GM21825 (cell line): ENCODE data around the gene ZNF850.
"Not testable (repeated sequence)": the region's sequence is repeated elsewhere in the genome, so short reads cannot be mapped to it uniquely, and the experiment has no call there.

Source experiments
- ATAC-seq: cut with Tn5 transposase; IDR thresholded peaks from one replicate; pipeline ENCODE4 v1.9.1; 2021; ENCODE audit warnings: mild to moderate bottlenecking, moderate library complexity; ENCODE audit not compliant: unreplicated experiment

The ZNF850 gene

DNA sequence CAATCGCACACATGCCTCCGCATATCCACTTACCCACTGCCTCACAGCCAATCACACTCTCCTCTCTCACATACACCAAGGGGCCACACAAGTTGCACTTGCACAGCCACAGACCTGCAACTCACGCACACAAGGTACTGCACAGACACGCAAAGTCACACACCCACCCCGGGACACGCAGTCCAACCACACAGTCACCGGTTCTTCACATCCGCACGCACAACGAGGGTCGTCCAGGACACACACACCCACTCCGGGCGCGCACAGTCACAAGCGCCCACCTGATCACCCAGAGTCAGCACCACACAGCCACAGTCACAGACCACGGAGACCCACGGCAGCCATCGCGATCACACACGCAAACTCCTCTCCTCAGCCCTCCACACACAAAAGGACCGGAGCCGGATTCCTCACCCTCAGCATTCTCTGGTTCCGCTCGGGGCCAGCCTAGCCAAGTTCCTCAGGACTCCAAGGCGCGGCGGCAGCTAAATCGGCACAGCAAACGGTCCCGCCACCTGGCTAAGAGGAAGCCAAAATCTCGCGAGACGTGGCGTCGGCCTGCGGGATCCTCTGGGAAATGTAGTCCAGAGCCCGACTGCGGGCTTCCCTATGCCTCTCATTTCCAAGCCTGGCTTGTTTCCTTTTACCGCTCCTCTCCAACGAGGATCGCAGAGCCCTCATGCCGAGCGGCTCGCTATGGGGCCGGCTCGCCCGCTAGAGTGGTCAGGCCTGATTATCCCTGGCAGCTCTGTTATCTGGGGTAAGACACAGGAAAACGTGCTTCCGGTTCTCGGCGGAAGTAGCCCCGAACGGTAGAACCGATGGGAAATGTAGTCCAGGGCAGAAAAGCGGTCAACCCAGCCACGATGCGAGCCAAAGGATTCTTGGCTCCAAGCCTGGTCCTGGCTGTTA, at the start of gene ZNF850:
TSS of gene ZNF850 (minus strand) at position 497 of the 912 bp plus-strand sequence. CDS start 10,201 bp downstream, outside the sequence.
- peak; percentile 88 for ATAC-seq

DNA sequence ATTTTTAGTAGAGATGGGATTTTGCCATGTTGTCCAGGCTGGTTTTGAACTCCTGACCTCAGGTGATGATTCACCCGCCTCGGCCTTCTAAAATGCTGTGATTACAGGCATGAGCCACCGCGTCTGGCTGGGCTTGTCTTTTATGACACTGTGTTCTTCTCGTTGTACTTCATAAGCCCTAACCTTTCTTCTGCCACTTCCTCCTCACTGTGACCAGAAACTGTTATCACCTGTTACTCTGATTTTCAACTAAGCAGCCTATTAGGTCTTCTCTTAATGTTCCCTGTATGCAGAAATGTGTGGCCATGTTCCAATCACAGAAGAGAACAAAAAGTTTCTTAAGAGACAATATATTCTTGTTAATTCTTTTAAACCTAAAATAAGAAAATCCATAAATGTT, 49.2 kb upstream of the ZNF850 start:
- no peak for ATAC-seq

DNA sequence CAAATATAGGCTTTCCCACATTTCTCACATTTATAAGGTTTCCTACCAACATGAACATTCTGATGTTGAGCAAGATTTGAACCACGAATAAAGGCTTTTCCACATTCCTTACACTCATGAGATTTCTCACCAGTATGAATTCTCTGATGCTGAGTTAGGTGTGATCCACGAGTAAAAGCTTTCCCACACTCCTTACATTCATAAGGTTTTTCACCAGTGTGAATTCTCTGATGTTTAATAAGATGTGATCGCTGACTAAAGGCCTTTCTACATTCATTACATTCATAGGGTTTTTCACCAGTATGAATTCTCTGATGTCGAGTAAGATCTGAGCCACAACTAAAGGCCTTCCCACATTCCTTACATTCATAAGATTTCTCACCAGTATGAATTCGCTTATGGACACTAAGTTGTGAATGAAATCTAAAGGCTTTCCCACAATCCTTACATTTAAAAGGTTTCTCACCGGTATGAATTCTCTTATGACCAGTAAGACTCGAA, 46.6 kb upstream of the ZNF850 start:
- ATAC-seq, result no peak

DNA sequence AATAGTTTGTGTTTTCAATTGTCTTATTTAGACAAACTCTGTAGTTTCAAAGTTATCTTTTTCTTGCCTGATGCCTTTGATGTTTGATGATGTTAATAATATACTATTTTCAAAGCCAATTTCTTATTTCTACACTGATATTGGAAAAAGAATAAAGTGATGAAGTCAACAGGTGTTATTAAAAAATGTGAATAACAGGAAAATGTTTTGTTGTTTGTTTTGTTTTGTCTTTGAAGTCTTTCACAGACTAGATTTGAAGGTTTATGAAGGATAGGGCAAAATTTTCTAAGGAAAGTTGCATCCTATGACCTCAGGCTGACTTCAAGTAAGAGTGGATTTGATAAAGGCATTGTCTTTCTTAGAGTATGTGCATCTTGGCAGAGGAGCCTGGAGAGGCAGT, 34.4 kb upstream of the ZNF850 start:
- ATAC-seq, result no peak

DNA sequence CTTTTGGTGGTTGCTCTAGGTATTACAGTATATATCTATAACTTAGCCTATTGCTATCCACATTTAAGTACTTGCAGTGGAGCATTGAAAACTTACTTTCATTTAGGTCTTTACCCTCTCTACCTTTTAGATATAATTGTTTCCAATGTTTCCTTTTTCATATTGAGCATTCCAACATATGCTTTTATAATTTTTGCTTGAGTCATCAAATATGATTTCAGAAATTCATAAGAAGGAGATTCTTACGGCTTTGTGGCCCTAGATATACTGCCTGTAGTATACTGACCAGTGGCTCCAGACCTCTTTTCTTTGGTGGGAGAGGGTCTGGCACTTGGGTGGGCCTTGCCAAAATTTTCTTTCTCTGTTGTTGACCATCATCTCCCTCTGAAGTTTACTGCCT, 32.8 kb upstream of the ZNF850 start:
- no peak for ATAC-seq

DNA sequence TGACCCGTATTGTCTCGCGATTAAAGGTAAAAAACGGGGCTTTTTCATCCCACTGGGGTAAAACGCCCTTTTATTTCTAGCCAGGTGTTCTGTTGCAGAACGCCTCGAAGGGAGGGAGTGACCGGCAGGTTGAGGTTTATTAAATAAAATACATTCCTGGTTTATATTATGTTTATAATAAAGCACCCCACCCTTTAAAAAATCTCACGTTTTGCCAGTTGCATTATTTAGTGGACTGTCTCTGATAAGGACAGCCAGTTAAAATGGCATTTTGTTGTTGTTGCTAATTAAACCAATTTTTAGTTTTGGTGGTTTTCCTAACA, 25.1 kb upstream of the ZNF850 start:
- no peak for ATAC-seq

DNA sequence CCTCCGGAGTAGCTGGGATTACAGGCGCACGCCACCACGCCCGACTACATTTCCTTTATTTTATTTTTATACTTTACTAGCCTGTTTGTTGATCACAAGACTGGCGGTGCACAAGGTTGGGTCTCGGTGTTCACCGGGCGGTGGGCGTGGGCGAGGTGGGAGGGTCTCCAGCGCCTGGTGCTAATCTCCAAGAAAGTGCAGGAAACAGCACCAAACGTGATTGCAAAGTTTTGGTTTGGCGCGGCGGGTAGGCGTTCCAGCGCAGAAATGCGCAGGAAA, 24.0 kb upstream of the ZNF850 start:
- ATAC-seq, result no peak

DNA sequence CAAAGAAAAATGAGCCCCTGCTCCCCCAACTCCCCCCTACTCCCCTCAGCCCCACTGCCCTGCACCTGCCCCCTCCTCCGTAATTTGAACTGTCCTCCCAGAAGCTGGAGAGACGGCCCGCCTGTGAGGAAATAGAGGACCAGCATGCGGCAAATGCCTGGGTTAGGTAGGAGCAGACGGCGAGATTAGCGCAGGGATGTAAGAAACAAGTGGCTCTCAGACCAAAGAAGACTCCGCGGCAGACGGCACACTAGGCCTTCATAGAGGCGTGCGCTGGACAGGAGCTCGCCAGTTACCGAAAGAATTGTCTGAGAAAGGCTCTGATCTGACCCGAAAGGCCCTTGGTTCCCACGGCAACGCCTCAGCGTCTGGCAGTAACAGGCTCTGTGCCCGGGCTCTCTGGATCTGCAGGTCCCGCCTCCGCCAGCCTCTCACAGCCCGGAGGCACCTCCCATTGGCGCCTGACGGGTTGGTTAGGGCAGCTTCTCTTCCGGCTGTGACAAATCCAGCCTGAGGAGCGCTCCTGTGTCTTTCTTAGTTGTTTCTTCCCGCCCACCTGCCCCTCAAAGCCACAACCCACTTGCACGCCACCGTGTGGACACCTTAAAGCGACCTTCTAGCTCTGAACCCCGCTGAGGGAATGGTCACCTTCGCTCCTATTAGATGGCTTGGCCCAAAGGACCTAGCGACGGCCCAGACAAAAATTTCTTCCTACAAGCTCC, 19.0 kb upstream of the ZNF850 start:
- not testable (repeated sequence) for ATAC-seq

DNA sequence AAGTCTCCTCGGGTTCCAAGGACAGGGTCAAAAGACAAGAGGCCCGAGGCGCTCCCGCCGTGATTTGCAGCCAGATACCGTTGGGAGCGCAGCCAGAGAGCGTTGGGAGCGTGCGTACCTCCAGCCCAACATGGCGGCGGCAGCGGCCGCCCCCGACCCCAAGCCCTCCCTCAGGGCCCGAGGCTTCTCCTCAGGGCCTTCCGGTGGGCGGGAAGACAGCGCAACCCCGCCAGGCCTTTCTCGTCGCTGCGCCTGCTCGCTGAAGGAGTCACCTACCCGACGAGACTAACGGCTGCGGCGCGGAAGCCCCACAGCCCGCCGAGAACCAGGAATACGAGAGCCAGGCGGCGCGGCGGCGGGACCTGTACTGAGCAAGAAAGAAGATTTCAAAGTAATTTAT, 3.2 kb upstream of the ZNF850 start:
- no peak for ATAC-seq

DNA sequence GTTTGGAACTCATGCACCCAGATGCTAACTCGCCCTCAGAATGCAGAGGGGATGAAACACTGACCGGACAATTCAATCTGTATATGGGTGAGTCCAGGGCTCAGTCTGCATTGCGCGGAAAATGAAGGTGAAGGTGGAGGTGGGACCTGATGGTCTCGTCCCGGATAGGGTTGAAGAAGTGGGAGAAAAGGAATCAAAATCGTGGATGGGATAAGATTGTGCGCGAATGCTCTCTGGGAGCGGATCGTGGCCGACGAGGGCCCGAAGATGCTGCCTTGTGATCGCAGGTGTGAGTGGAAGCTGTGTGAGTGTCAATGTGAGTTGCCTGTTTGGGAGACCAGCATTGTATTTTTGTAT, 594 bp upstream of the ZNF850 start:
- no peak for ATAC-seq

DNA sequence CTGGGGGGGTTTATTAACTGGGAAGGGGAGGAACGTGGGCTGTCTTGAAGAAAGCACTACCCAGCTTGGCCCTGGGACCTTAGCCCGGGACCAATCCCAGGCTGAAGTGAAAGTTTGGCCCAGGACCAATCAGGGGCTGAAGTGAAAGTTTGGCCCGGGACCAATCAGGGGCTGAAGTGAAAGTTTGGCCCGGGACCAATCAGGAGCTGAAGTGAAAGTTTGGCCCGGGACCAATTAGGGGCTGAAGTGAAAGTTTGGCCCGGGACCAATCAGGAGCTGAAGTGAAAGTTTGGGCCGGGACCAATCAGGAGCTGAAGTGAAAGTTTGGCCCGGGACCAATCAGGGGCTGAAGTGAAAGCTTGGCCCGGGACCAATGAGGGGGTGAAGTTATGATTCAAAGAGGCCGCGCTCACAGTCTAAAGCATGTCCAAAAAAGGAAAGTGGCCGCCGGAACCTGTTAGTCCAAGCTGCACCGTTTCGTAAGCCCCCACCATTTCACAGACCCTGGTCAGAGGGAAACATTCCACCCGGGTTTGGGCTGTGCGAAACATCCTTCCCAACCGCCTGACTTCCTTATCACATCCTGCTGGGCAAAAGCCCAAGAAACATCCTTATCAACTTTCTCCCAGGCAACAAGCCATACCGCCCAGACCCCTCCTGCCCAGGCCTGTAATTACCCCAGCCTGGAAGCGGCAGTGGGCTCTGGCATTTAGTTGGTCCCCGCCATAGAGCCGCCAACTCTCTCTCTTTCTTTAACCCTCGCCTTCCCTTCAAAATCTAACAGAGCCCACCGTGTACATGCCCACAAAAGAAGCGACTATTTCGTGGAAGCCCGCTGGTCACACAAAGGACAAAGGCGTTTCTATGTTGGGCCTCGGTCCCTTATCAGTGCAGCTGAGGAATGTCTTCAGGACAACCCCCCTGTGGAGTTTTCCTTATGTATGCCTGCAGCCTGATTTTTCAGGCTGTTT, 1.1 kb downstream of the ZNF850 start:
- no peak for ATAC-seq

DNA sequence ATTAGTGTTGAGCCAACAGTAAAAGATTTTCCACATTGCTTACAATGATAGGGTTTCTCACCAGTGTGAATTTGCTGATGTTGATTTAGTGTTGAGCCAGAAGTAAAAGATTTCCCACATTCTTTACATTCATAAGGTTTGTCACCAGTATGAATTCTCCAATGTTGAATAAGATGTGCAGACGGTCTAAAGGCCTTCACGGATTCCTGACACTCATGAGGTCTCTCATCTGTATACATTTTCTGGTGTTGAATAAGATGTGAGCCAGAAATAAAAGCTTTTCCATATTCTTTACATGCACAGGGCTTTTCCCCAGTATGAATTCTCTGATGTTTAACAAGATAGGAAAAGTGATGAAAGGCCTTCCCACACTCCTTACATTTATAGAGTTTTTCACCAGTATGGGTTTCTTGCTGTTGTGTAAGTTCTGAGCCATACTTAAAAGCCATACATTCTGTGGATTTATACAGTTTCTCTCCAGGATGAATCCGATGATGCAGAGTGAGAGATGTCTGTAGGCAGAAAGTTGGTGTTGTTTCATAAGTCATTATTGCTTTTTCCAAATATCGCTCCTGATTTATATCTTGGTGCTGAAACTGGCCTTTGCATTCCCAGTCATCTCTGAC, 22.4 kb downstream of the ZNF850 start:
- ATAC-seq, result no peak

DNA sequence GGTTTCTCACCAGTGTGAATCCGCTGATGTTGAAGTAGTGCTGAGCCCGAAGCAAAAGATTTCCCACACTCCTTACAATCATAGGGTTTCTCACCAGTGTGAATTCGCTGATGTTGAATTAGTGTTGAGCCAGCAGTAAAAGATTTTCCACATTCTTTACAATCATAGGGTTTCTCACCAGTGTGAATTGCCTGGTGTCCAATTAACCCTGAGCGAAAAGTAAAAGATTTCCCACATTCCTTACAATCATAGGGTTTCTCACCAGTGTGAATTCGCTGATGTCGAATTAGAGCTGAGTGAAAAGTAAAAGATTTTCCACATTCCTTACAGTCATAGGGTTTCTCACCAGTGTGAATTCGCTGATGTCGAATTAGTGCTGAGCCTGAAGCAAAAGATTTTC, 23.0 kb downstream of the ZNF850 start:
- not testable (repeated sequence) for ATAC-seq

DNA sequence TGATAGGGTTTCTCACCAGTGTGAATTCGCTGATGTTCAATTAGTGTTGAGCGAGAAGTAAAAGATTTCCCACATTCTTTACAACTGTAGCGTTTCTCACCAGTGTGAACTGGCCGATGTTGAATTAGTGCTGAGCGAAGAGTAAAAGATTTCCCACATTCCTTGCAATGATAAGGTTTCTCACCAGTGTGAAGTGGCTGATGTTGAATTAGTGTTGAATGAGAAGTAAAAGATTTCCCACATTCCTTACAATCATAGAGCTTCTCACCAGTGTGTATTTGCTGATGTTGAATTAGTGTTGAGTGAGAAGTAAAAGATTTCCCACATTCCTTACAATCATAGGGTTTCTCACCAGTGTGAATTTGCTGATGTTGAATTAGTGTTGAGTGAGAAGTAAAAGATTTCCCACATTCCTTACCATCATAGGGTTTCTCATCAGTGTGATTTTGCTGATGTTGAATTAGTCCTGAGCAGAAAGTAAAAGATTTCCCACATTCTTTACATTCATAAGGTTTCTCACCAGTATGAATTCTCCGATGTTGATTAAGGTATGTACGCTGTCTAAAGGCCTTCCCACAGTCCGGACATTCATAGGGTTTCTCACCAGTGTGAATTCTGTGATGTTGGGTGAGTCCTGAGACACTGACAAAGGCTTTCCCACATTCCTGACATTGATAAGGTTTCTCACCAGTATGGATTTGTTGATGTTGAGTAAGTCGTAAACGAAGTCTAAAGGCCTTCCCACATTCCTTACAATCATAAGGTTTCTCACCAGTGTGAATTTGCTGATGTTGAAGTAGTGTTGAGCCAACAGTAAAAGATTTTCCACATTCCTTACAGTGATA, 24.0 kb downstream of the ZNF850 start:
- ATAC-seq, result no peak

DNA sequence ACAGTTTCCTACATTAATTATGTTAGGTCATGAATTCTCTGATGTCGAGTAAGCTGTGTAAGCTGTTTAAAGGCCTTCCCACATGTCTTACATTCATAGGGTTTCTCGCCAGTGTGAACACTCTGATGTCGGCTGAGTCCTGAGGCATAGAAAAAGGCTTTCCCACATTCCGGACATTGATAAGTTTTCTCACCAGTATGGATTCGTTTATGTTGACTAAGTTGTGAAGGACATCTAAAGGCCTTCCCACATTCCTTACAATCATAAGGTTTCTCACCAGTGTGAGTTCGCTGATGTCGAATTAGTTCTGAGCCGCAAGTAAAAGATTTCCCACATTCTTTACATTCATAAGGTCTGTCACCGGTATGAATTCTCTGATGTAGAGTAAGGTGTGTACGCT, 24.9 kb downstream of the ZNF850 start:
- ATAC-seq, result no peak

DNA sequence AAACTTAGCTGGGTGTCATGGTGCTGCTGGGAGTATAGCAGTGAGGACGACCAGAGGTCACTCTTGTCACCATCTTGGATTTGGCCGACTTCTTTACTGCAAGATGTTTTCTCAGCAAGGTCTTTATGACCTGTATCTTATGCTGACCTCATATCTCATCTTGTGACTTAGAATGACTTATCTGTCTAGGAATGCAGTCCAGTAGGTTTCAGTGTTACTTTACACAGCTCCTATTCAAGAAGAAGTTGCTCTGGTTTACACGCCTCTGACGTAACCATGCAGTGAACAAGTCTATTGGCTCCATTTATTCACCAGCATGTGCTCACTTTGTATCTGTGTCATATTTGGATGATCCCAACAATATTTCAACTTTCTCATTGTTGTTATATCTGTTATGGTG, 26.7 kb downstream of the ZNF850 start:
- no peak for ATAC-seq

DNA sequence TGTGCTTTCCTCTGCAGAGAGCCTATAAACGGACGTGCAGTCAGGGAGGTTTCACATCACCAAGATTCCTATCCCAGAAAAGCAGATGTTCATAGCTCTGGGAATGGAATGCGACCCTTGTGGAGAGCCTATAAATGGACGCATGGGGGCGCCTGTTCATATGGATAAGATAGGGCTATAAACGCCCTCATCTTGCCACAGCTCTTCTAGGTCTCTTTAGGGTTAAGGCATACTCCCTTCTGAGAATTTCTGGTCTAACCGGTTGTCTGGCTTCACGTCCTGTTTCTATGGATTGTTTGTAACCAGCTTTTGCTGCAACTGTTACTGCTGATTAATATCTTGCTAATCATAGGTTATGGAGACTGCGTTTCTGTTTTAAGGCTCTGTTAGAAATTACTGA, 36.4 kb downstream of the ZNF850 start:
- ATAC-seq, result not testable (repeated sequence)

DNA sequence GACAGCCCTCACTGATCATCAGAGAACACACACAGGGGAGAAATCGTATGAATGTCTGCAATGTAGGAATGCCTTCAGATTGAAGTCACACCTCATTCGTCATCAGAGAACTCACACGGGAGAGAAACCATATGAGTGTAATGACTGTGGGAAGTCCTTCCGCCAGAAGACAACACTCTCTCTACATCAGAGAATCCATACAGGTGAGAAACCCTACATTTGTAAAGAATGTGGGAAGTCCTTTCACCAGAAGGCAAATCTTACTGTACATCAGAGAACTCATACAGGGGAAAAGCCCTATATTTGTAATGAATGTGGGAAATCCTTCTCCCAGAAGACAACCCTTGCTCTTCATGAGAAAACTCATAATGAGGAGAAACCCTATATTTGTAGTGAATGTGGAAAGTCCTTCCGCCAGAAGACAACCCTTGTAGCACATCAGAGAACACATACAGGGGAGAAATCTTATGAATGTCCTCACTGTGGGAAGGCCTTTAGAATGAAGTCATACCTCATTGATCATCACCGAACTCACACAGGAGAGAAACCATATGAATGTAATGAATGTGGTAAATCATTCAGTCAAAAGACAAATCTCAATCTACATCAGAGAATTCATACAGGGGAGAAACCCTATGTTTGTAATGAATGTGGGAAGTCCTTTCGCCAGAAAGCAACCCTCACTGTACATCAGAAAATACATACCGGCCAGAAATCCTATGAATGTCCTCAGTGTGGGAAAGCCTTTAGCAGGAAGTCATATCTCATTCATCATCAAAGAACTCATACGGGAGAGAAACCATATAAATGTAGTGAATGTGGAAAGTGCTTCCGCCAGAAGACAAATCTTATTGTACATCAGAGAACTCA, 52.7 kb downstream of the ZNF850 start:
- no peak for ATAC-seq

DNA sequence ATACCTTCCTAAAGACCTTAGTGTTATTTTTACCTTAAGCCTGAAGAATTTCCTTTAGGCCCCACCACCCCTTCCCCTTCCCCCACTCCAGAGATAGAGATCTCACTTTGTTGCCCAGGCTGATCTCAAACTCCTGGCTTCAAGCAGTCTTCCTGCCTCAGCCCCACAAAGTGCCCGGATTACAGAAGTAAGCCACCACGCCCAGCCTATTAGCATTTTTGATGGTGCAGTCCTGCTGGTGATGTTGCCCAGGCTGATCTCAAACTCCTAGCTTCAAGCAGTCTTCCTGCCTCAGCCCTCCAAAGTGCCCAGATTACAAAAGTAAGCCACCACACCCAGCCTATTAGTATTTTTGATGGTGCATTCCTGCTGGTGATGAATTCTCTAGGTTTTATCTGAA, 63.2 kb downstream of the ZNF850 start:
- no peak for ATAC-seq
